Neural cell (in vitro differentiated cells): ENCODE data around the gene VWA7.

ENCODE experiments used
- EP300 ChIP-seq: fragments of 450-650 bp; conservative IDR thresholded peaks from 2 replicates; pipeline ENCODE4 v1.6.1; 2014; ENCODE audit warnings: antibody characterized with exemption, mild to moderate bottlenecking, moderate library complexity; ENCODE audit not compliant: poor library complexity, severe bottlenecking
- POLR2AphosphoS5 ChIP-seq: IDR thresholded peaks from 2 replicates; pipeline ENCODE4 v1.6.1; 2012

GRCh38 chr6:31758281-31758680 is 18.8 kb downstream of the VWA7 start:
- TF ChIP-seq EP300 (no peak), POLR2AphosphoS5 (no peak)
